T-helper 17 cell (primary cell): ENCODE measurements around the gene ABHD8. TPM values are rescaled to one million over a fixed set of nuclear protein-coding genes. Genes with fewer than 3 reads are reported as not detected.

ENCODE experiments used
- ATAC-seq: fragments of 150-1000 bp; cut with Tn5 transposase; 2 replicates; pipeline ENCODE4 v1.10.0; 2021; ENCODE audit warnings: mild to moderate bottlenecking, moderate library complexity
- DNase-seq, 3 donors: peaks; one replicate each; pipeline versions ENCODE4 v3.0.0 to v3.0.0-alpha.2; 2020 to 2021
- H3K9me3 ChIP-seq: one replicate; pipeline ENCODE4 v1.7.0; 2013; ENCODE audit warnings: low read length, mild to moderate bottlenecking; ENCODE audit not compliant: control insufficient read depth, poor library complexity, severe bottlenecking
- H3K27ac Mint-ChIP-seq: one replicate; pipeline ENCODE4 v1.8.0; 2022; ENCODE audit warnings: mild to moderate bottlenecking, moderate library complexity, mixed read lengths
- H3K27me3 Mint-ChIP-seq: one replicate; pipeline ENCODE4 v1.8.0; 2022; ENCODE audit warnings: mixed read lengths
- H3K36me3 Mint-ChIP-seq: one replicate; pipeline ENCODE4 v1.8.0; 2022; ENCODE audit warnings: low read depth, mixed read lengths
- H3K4me1 Mint-ChIP-seq: one replicate; pipeline ENCODE4 v1.8.0; 2022; ENCODE audit warnings: mild to moderate bottlenecking, mixed read lengths
- H3K4me3 Mint-ChIP-seq: one replicate; pipeline ENCODE4 v1.8.0; 2022; ENCODE audit warnings: mild to moderate bottlenecking, moderate library complexity, mixed read lengths
- total RNA-seq, 4 donors: library from RNA in 2 of 4; stranded (reverse) in 2 of 4; gene quantifications; one replicate each; pipeline ENCODE4 v1.2.3 and lab custom pipeline; 2022 to 2026

ABHD8 gene
- total RNA-seq, 2 donors from 2014 or later: 5.0 to 7.1 TPM

GRCh38 chr19:17248011-17248776, 55.0 kb downstream of the ABHD8 start:
- DNase-seq: no peak
- H3K9me3 ChIP-seq: no peaks in the 10 kb centered on the region
- H3K27ac Mint-ChIP-seq: no peak overlapping the region
- peaks cover 11% of the 10 kb centered on the region for H3K4me1 Mint-ChIP-seq
- ATAC-seq: no peak
- H3K36me3 Mint-ChIP-seq: no peaks in the 10 kb centered on the region
- H3K27me3 Mint-ChIP-seq: no peaks in the 10 kb centered on the region
- H3K4me3 Mint-ChIP-seq: peak overlapping the region; percentile 53

GRCh38 chr19:17246681-17247425, 56.4 kb downstream of the ABHD8 start:
- no peaks in the 10 kb centered on the region for H3K27me3 Mint-ChIP-seq
- no peak overlapping the region for H3K27ac Mint-ChIP-seq
- H3K4me3 Mint-ChIP-seq: peak overlapping the region; percentile 90
- no peak for ATAC-seq
- DNase-seq: no peak
- H3K4me1 Mint-ChIP-seq: peaks cover 14% of the 10 kb centered on the region
- H3K9me3 ChIP-seq: no peaks in the 10 kb centered on the region
- no peaks in the 10 kb centered on the region for H3K36me3 Mint-ChIP-seq

GRCh38 chr19:17245535-17245984, 57.7 kb downstream of the ABHD8 start, which contains the start of gene NR2F6:
Gene NR2F6 (minus strand): TSS chr19:17245919. CDS start chr19:17245220, 699 bp downstream.
- no peaks in the 10 kb centered on the region for H3K9me3 ChIP-seq
- H3K4me1 Mint-ChIP-seq: peaks cover 17% of the 10 kb centered on the region
- no peaks in the 10 kb centered on the region for H3K36me3 Mint-ChIP-seq
- H3K27me3 Mint-ChIP-seq: no peaks in the 10 kb centered on the region
- ATAC-seq: peak; percentile 12
- peak in 1 of 3 donors; percentile 28 for DNase-seq
- H3K4me3 Mint-ChIP-seq: peak within 1 kb of the TSS; percentile 90
- H3K27ac Mint-ChIP-seq: peak within 1 kb of the TSS; percentile 21

- ATAC-seq (no peak), DNase-seq (no peak)
- H3K9me3 ChIP-seq: no peaks in the 10 kb centered on the region
- Mint-ChIP-seq H3K27me3 (no peaks in the 10 kb centered on the region), H3K27ac (no peak overlapping the region), H3K4me1 (peaks cover 17% of the 10 kb centered on the region), H3K4me3 (peak overlapping the region; percentile 60), H3K36me3 (no peaks in the 10 kb centered on the region)
Measured at GRCh38 chr19:17244618-17245534, 58.3 kb downstream of the ABHD8 start.

GRCh38 chr19:17243830-17244617, 59.2 kb downstream of the ABHD8 start:
- H3K27me3 Mint-ChIP-seq: no peaks in the 10 kb centered on the region
- ATAC-seq (no peak), DNase-seq (no peak)
- no peaks in the 10 kb centered on the region for H3K9me3 ChIP-seq
- peaks cover 17% of the 10 kb centered on the region for H3K4me1 Mint-ChIP-seq
- no peaks in the 10 kb centered on the region for H3K36me3 Mint-ChIP-seq
- H3K4me3 Mint-ChIP-seq: peak overlapping the region; percentile 60
- H3K27ac Mint-ChIP-seq: no peak overlapping the region

- H3K4me3 Mint-ChIP-seq: peak overlapping the region; percentile 60
Measured at GRCh38 chr19:17243211-17243829, 59.9 kb downstream of the ABHD8 start.

GRCh38 chr19:17242431-17243208, 60.6 kb downstream of the ABHD8 start:
- no peaks in the 10 kb centered on the region for H3K9me3 ChIP-seq
- no peaks in the 10 kb centered on the region for H3K36me3 Mint-ChIP-seq
- H3K4me1 Mint-ChIP-seq: peaks cover 18% of the 10 kb centered on the region
- no peak overlapping the region for H3K4me3 Mint-ChIP-seq
- DNase-seq (no peak), ATAC-seq (no peak)
- H3K27ac Mint-ChIP-seq: no peak overlapping the region
- no peaks in the 10 kb centered on the region for H3K27me3 Mint-ChIP-seq

More at GRCh38 chr19:17243211-17243829, 59.9 kb downstream of the ABHD8 start:
- no peaks in the 10 kb centered on the region for H3K27me3 Mint-ChIP-seq
- H3K27ac Mint-ChIP-seq: no peak overlapping the region
- no peaks in the 10 kb centered on the region for H3K9me3 ChIP-seq
- ATAC-seq: no peak
- no peak for DNase-seq
- no peaks in the 10 kb centered on the region for H3K36me3 Mint-ChIP-seq
- peaks cover 17% of the 10 kb centered on the region for H3K4me1 Mint-ChIP-seq

Other genes with a start within 250 kb of the ABHD8 start
- 10 to 100 TPM; 18.4 to 26.2 TPM for gene HAUS8, start 228.0 kb downstream of the ABHD8 start, total RNA-seq
- gene MYO9B, start 227.6 kb downstream of the ABHD8 start, total RNA-seq: 100 to 1,000 TPM; 202 to 220 TPM
- gene USE1, start 88.1 kb downstream of the ABHD8 start, total RNA-seq: 10 to 100 TPM; 21.7 to 23.1 TPM
- gene OCEL1, start 77.2 kb downstream of the ABHD8 start, total RNA-seq: 10 to 100 TPM; 13.9 to 14.9 TPM
- gene NR2F6, start 57.5 kb downstream of the ABHD8 start, total RNA-seq: 1 to 10 TPM; 1.8 to 2.1 TPM
- under 1 TPM in 1 of 2 donors, not detected in 1; 0.26 TPM for gene USHBP1, start 38.7 kb downstream of the ABHD8 start, total RNA-seq
- 10 to 100 TPM; 70.7 to 72.2 TPM for gene BABAM1, start 36.0 kb downstream of the ABHD8 start, total RNA-seq
- 1 to 10 TPM; 1.4 to 2.0 TPM for gene ANKLE1, start 21.5 kb downstream of the ABHD8 start, total RNA-seq
- gene MRPL34, start 2.4 kb upstream of the ABHD8 start, total RNA-seq: 10 to 100 TPM; 47.0 to 47.1 TPM
- 10 to 100 TPM; 40.3 to 50.3 TPM for gene DDA1, start 6.1 kb upstream of the ABHD8 start, total RNA-seq
- 10 to 100 TPM; 15.9 to 17.7 TPM for gene ANO8, start 31.4 kb upstream of the ABHD8 start, total RNA-seq
- 10 to 100 TPM; 27.5 to 33.3 TPM for gene GTPBP3, start 34.1 kb upstream of the ABHD8 start, total RNA-seq
- gene PLVAP, start 73.9 kb upstream of the ABHD8 start, total RNA-seq: not detected
- under 1 TPM in 1 of 2 donors, not detected in 1; 0.44 TPM for gene CCDC194, start 90.8 kb upstream of the ABHD8 start, total RNA-seq
- 10 to 100 TPM; 36.7 to 38.1 TPM for gene BST2, start 102.2 kb upstream of the ABHD8 start, total RNA-seq
- gene MVB12A, start 116.6 kb upstream of the ABHD8 start, total RNA-seq: 10 to 100 TPM; 17.9 to 20.3 TPM
- not detected for gene TMEM221, start 145.2 kb upstream of the ABHD8 start, total RNA-seq
- gene NXNL1, start 157.5 kb upstream of the ABHD8 start, total RNA-seq: not detected
- gene SLC27A1, start 167.1 kb upstream of the ABHD8 start, total RNA-seq: 1 to 10 TPM; 5.8 to 7.1 TPM
- gene PGLS, start 208.2 kb upstream of the ABHD8 start, total RNA-seq: 10 to 100 TPM; 48.6 to 53.7 TPM